ENCODE data around the gene VDAC2.

GRCh38 chr10:75263806-75264205 is 53.2 kb downstream of the VDAC2 start:
- TF ChIP-seq FOXM1 (IDR thresholded peaks at IDR 0.05; ENCODE audit: borderline replicate concordance), result no peak
- no peak for TF ChIP-seq FOXK2 (IDR thresholded peaks at IDR 0.05)
- TF ChIP-seq L3MBTL2 (conservative IDR thresholded peaks at IDR 0.05), result no peak
- TF ChIP-seq TARDBP (IDR thresholded peaks at IDR 0.05), result no peak
- no peak for TF ChIP-seq PKNOX1 (IDR thresholded peaks at IDR 0.05)
- no peak for TF ChIP-seq CTBP1 (IDR thresholded peaks at IDR 0.05; ENCODE audit: borderline replicate concordance)
- no peak for TF ChIP-seq BHLHE40 (IDR thresholded peaks at IDR 0.05; ENCODE audit: borderline replicate concordance)
- no peak for TF ChIP-seq SUZ12 (IDR thresholded peaks at IDR 0.05)
